Testis (tissue), 3 donors: ENCODE measurements around the gene FAM171A1. TPM values are rescaled to one million over a fixed set of nuclear protein-coding genes. Genes with fewer than 3 reads are reported as not detected.

Experiments
- DNase-seq: peaks from one replicate; pipeline ENCODE4 v3.0.0-alpha.2; 2019
- H3K27ac ChIP-seq, 2 donors: fragments of 200-600 bp; sonication (generic); one replicate each; pipeline ENCODE4 v1.5.1; 2019
- H3K27me3 ChIP-seq: fragments of 200-600 bp; sonication (generic); one replicate; pipeline ENCODE4 v1.5.1; 2019
- H3K36me3 ChIP-seq: fragments of 200-600 bp; sonication (generic); one replicate; pipeline ENCODE4 v1.5.1; 2017; ENCODE audit warnings: low read depth; ENCODE audit errors: missing control alignments
- H3K4me1 ChIP-seq: fragments of 200-600 bp; sonication (generic); one replicate; pipeline ENCODE4 v1.5.1; 2019
- H3K4me3 ChIP-seq, 2 donors: fragments of 200-600 bp; sonication (generic); one replicate each; pipeline ENCODE4 v1.5.1; 2017 to 2019
- H3K9me3 ChIP-seq: fragments of 200-600 bp; sonication (generic); one replicate; pipeline ENCODE4 v1.5.1; 2017
- CTCF ChIP-seq, 3 experiments: fragments of 450-650 bp in 2 of 3; fragments of 200-600 bp in 1 of 3; sonication (generic) in 1 of 3; IDR thresholded peaks; one replicate each; pipeline ENCODE4 v1.5.1; 2016 to 2019; ENCODE audit warnings: antibody characterized with exemption in 3 of 3, mild to moderate bottlenecking in 2 of 3, moderate library complexity in 1 of 3
- POLR2A ChIP-seq: fragments of 450-650 bp; IDR thresholded peaks from one replicate; pipeline ENCODE4 v1.6.1; 2017; ENCODE audit warnings: antibody characterized with exemption, mild to moderate bottlenecking, moderate library complexity
- WGBS, 2 donors: methylation state at CpG; one replicate each; pipeline ENCODE4 v1.1.5; 2018; 5-methylcytosine and 5-hydroxymethylcytosine counted together
- intact Hi-C: fragments of 100-400 bp; cut with DNase I; formaldehyde crosslinking; loops from one replicate; pipeline ENCODE4 v1.15.1; 2023; ENCODE audit warnings: low total_unique reads
- polyA plus RNA-seq: library from polyadenylated mRNA; stranded (reverse); fragments of 350-450 nt; fragmentation: Illumina TruSeq; extraction: RNeasy Lipid Tissue Mini Kit (QIAGEN cat#74804); gene quantifications from one replicate; pipeline ENCODE4 v1.2.3, GENCODE V29; 2014; ENCODE audit warnings: low read depth, low replicate concordance; ENCODE audit not compliant: insufficient read depth
- total RNA-seq, 2 donors: library from RNA; depleted of rRNA; stranded (reverse); fragments of >200 nt; gene quantifications; one replicate each; pipeline ENCODE4 v1.2.3, GENCODE V29; 2016

Gene FAM171A1
- total and polyA plus RNA-seq, 3 donors from 2014 or later, result 9.2 to 11.1 (median 10.8) TPM

- peak overlapping the region in 1 of 2 donors; percentile 5 for H3K27ac ChIP-seq
- no peaks in the 10 kb centered on the region for H3K9me3 ChIP-seq
- intact Hi-C loops, result no loop called here
- no peak for TF ChIP-seq POLR2A
- no peak for TF ChIP-seq CTCF (IDR thresholded peaks at IDR 0.05)
- H3K27me3 ChIP-seq, result no peaks in the 10 kb centered on the region
- H3K4me1 ChIP-seq, result peaks cover 20% of the 10 kb centered on the region
- DNase-seq, result peak; percentile 98
- H3K4me3 ChIP-seq, result peak overlapping the region; percentile 3 to 10
- WGBS, 2 donors, result 20 to 24% methylated on average over 12 to 14 of the region's 44 CpGs
- no peaks in the 10 kb centered on the region for H3K36me3 ChIP-seq
Measured at GRCh38 chr10:15168786-15169554, 202.1 kb downstream of the FAM171A1 start.

GRCh38 chr10:15168291-15168785 lies 202.8 kb downstream of the FAM171A1 start, which contains the start of gene NMT2:
NMT2 (minus strand) TSS chr10:15168693; CDS start chr10:15168612, 81 bp downstream.
- intact Hi-C loops, result no loop called here

GRCh38 chr10:15167411-15168290 lies 203.4 kb downstream of the FAM171A1 start:
- Histone ChIP-seq H3K9me3 (no peaks in the 10 kb centered on the region), H3K4me1 (peaks cover 20% of the 10 kb centered on the region), H3K27me3 (no peaks in the 10 kb centered on the region), H3K4me3 (peak overlapping the region; percentile 93 to 98), H3K36me3 (no peaks in the 10 kb centered on the region), H3K27ac (peak overlapping the region; percentile 86 to 87)
- intact Hi-C loops, result no loop called here
- DNase-seq, result peak; percentile 66
- WGBS, 2 donors, result 2 to 6% methylated on average over 12 to 39 of the region's 54 CpGs
- peak; percentile 15 to 55 (median 23) for TF ChIP-seq CTCF (IDR thresholded peaks at IDR 0.05)
- no peak for TF ChIP-seq POLR2A

More at GRCh38 chr10:15168291-15168785, 202.8 kb downstream of the FAM171A1 start, which contains the start of gene NMT2:
- Histone ChIP-seq H3K9me3 (no peaks in the 10 kb centered on the region), H3K27ac (peak within 1 kb of the TSS; percentile 86 to 87), H3K4me3 (peak within 1 kb of the TSS; percentile 93 to 98), H3K27me3 (no peaks in the 10 kb centered on the region), H3K4me1 (peaks cover 20% of the 10 kb centered on the region), H3K36me3 (no peaks in the 10 kb centered on the region)
- TF ChIP-seq CTCF (IDR thresholded peaks at IDR 0.05), result peak in 1 of 3 experiments; percentile 39
- TF ChIP-seq POLR2A, result peak; percentile 89
- no peak for DNase-seq
- WGBS, 2 donors, result 0% methylated on average over 3 of the region's 70 CpGs; no CpG with 5 or more reads in 1 of the 2 donors

- intact Hi-C loops, result no loop called here
- no peaks in the 10 kb centered on the region for H3K9me3 ChIP-seq
- peaks cover 20% of the 10 kb centered on the region for H3K4me1 ChIP-seq
- no peak for DNase-seq
- H3K27me3 ChIP-seq, result no peaks in the 10 kb centered on the region
- no peaks in the 10 kb centered on the region for H3K36me3 ChIP-seq
- TF ChIP-seq CTCF (IDR thresholded peaks at IDR 0.05), result no peak
- no peak for TF ChIP-seq POLR2A
- WGBS, 2 donors, result 24 to 33% methylated on average over 2 of the region's 2 CpGs
- peak overlapping the region in 1 of 2 donors; percentile 41 for H3K27ac ChIP-seq
- H3K4me3 ChIP-seq, result no peak overlapping the region
Measured at GRCh38 chr10:15166325-15166724, 204.8 kb downstream of the FAM171A1 start.
